ENCODE results near the gene RUVBL2.

The RUVBL2 gene

GRCh38 chr19:48964205-48965039 is 29.3 kb upstream of the RUVBL2 start:
- DNase-seq: peak in 1 of 2 donors; percentile 59

- DNase-seq: peak; percentile 99
Observed at GRCh38 chr19:48965040-48965805, 28.5 kb upstream of the RUVBL2 start, which contains the start of gene FTL. TSS of gene FTL (plus strand) at chr19:48965309. CDS start at chr19:48965508, 199 bp downstream.

GRCh38 chr19:48965806-48966540 is 27.7 kb upstream of the RUVBL2 start:
- peak; percentile 85 to 86 for DNase-seq

GRCh38 chr19:48966541-48967345 is 26.9 kb upstream of the RUVBL2 start:
- DNase-seq: peak; percentile 50 to 60

GRCh38 chr19:48967346-48968178 is 26.1 kb upstream of the RUVBL2 start:
- DNase-seq: peak; percentile 97 to 98

- DNase-seq: peak in 1 of 2 donors; percentile 74
Observed at GRCh38 chr19:48968179-48968661, 25.5 kb upstream of the RUVBL2 start.

GRCh38 chr19:48968813-48969218 is 24.9 kb upstream of the RUVBL2 start:
- DNase-seq: peak in 1 of 2 donors; percentile 24

- DNase-seq: no peak
Observed at GRCh38 chr19:48969276-48970138, 24.2 kb upstream of the RUVBL2 start.

- DNase-seq: no peak
Observed at GRCh38 chr19:48970139-48970766, 23.4 kb upstream of the RUVBL2 start.

- peak; percentile 88 to 92 for DNase-seq
Observed at GRCh38 chr19:48970923-48971395, 22.7 kb upstream of the RUVBL2 start.

- DNase-seq: no peak
Observed at GRCh38 chr19:48975947-48976847, 17.5 kb upstream of the RUVBL2 start.

GRCh38 chr19:48977061-48977460 is 16.6 kb upstream of the RUVBL2 start:
- DNase-seq: no peak

- DNase-seq: no peak
Observed at GRCh38 chr19:48982280-48982679, 11.4 kb upstream of the RUVBL2 start.

- DNase-seq: no peak
Observed at GRCh38 chr19:48985711-48986110, 8.0 kb upstream of the RUVBL2 start.

- no peak for DNase-seq
Observed at GRCh38 chr19:48986211-48986610, 7.5 kb upstream of the RUVBL2 start.

- DNase-seq: no peak
Observed at GRCh38 chr19:48987323-48987722, 6.4 kb upstream of the RUVBL2 start.

- no peak for DNase-seq
Observed at GRCh38 chr19:48988286-48988685, 5.4 kb upstream of the RUVBL2 start.

- DNase-seq: no peak
Observed at GRCh38 chr19:48988860-48989259, 4.8 kb upstream of the RUVBL2 start.
